CD1c-positive myeloid dendritic cell (primary cell): ENCODE data around the gene DNAI7.
A peak's percentile ranks its signal among the peaks of the same experiment; 100 is the strongest.

Experiments used
- DNase-seq: peaks from one replicate; pipeline ENCODE4 v3.0.0-alpha.2; 2016; ENCODE audit errors: extremely low spot score

Gene DNAI7

GRCh38 chr12:25100194-25101091, 94.5 kb downstream of the DNAI7 start:
- peak; percentile 21 for DNase-seq

- no peak for DNase-seq
Observed at GRCh38 chr12:25099010-25099409, 96.0 kb downstream of the DNAI7 start.

GRCh38 chr12:25089738-25090137, 105.2 kb downstream of the DNAI7 start:
- DNase-seq: no peak

GRCh38 chr12:25087596-25087995, 107.4 kb downstream of the DNAI7 start:
- no peak for DNase-seq

GRCh38 chr12:25084816-25085215, 110.1 kb downstream of the DNAI7 start:
- no peak for DNase-seq

- no peak for DNase-seq
Observed at GRCh38 chr12:25083211-25083610, 111.7 kb downstream of the DNAI7 start.

GRCh38 chr12:25082628-25083027, 112.3 kb downstream of the DNAI7 start:
- no peak for DNase-seq

- no peak for DNase-seq
Observed at GRCh38 chr12:25079393-25079792, 115.6 kb downstream of the DNAI7 start.

GRCh38 chr12:25074954-25075353, 120.0 kb downstream of the DNAI7 start:
- DNase-seq: peak; percentile 81

GRCh38 chr12:25074113-25074512, 120.8 kb downstream of the DNAI7 start:
- DNase-seq: peak; percentile 8

GRCh38 chr12:25072906-25073650, 121.9 kb downstream of the DNAI7 start:
- DNase-seq: peak; percentile 80

GRCh38 chr12:25071366-25071765, 123.6 kb downstream of the DNAI7 start:
- DNase-seq: peak; percentile 72

GRCh38 chr12:25069224-25069623, 125.7 kb downstream of the DNAI7 start:
- no peak for DNase-seq

GRCh38 chr12:25065035-25065434, 129.9 kb downstream of the DNAI7 start:
- no peak for DNase-seq

- no peak for DNase-seq
Observed at GRCh38 chr12:25063873-25064628, 130.9 kb downstream of the DNAI7 start.

- no peak for DNase-seq
Observed at GRCh38 chr12:25058658-25059058, 136.3 kb downstream of the DNAI7 start.
